OCI-LY3 (cell line): Measurements from ENCODE around the gene PEX7.

Experiments used
- CTCF ChIP-seq: fragments of 200-600, 300-600 bp; sonication (generic); IDR thresholded peaks from 2 replicates; pipeline ENCODE4 v1.5.1; 2014; ENCODE audit warnings: antibody characterized with exemption, low read length, low read depth
- EZH2phosphoT487 ChIP-seq: fragments of 200-600 bp; shearing (Covaris generic); IDR thresholded peaks from 2 replicates; pipeline ENCODE4 v1.6.1; 2018; ENCODE audit warnings: antibody characterized with exemption, mixed run types, low read depth

- TF ChIP-seq CTCF (no peak), EZH2phosphoT487 (no peak)
Observed at GRCh38 chr6:136920216-136920615, 97.8 kb downstream of the PEX7 start.
